Endothelial cell (in vitro differentiated cells): ENCODE results near the gene ROCK2. TPM values are rescaled to one million over a fixed set of nuclear protein-coding genes. Genes with fewer than 3 reads are reported as not detected.

ENCODE experiments used
- DNase-seq: peaks from one replicate; pipeline ENCODE4 v3.0.0; 2021; ENCODE audit warnings: low spot score
- H3K27ac Mint-ChIP-seq: one replicate; pipeline ENCODE4 v1.8.0; 2021; ENCODE audit warnings: mixed read lengths, inconsistent platforms; ENCODE audit not compliant: unreplicated experiment
- H3K27me3 Mint-ChIP-seq: one replicate; pipeline ENCODE4 v1.8.0; 2021; ENCODE audit warnings: mild to moderate bottlenecking, moderate library complexity, mixed read lengths, inconsistent platforms; ENCODE audit not compliant: unreplicated experiment
- H3K36me3 Mint-ChIP-seq: one replicate; pipeline ENCODE4 v1.8.0; 2021; ENCODE audit warnings: mild to moderate bottlenecking, low read depth, mixed read lengths, inconsistent platforms; ENCODE audit not compliant: unreplicated experiment
- H3K4me1 Mint-ChIP-seq: one replicate; pipeline ENCODE4 v1.8.0; 2021; ENCODE audit warnings: mild to moderate bottlenecking, mixed read lengths, inconsistent platforms; ENCODE audit not compliant: unreplicated experiment
- H3K4me3 Mint-ChIP-seq: one replicate; pipeline ENCODE4 v1.8.0; 2021; ENCODE audit warnings: mild to moderate bottlenecking, mixed read lengths, inconsistent platforms; ENCODE audit not compliant: unreplicated experiment
- H3K9me3 Mint-ChIP-seq: one replicate; pipeline ENCODE4 v1.8.0; 2021; ENCODE audit warnings: mixed read lengths, inconsistent platforms; ENCODE audit not compliant: unreplicated experiment
- total RNA-seq: library from RNA; stranded (reverse); fragmentation: NEBNext Ultra II Directional; extraction: Animal tissue kit (Norgen Biotek cat#: 25700); gene quantifications from one replicate; pipeline ENCODE4 v1.2.1, GENCODE V29; 2021; ENCODE audit not compliant: unreplicated experiment
- TF ChIP-seq, protein P1 (sequence below): fragments of 200-600 bp; sonication (generic); IDR thresholded peaks from one replicate; pipeline ENCODE4 v1.5.0; 2021; ENCODE audit warnings: antibody characterized with exemption; ENCODE audit not compliant: unreplicated experiment

Gene ROCK2
- total RNA-seq, 1 donor from 2014 or later: 52.8 TPM

DNA sequence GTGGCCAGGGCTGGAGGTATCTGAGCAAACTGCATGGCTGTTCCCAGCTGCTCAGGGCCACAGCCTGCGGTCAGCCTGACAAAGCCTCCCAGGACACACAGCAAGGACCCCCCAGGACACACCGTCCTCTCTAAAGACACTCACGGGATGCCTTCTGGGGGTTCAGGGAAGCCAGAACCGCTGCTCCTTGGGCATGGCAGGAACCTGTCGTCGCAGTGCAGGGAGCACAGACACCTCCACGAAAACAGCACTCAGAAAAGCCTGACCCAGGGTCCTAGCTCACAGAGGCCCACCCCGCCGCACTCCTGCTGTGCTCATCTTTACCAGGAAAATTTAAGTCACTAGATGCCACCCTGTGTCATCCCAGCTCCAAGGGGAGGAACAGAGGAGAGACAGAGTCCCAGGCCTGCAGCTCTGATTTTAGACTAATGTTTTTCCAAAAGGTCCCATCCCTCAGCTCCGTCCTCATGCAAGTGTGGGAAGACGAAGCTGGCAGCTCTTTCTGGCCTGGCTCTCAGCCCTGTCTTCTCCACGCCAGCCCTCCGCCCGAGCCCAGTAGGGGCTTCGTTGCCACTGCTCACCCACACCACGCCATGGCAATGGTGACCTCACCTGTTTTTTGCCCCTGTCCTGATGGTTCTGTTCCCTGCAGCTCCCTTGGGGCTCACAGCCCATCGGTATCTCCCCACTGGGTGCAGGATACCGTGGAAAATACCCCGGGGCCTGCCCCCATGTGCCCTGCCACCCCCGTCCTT lies 213.1 kb downstream of the ROCK2 start:
- DNase-seq: no peak
- Mint-ChIP-seq H3K27me3 (peaks cover 9% of the 10 kb centered on the region), H3K4me3 (no peak overlapping the region), H3K27ac (no peak overlapping the region), H3K4me1 (peaks cover 5% of the 10 kb centered on the region), H3K9me3 (no peaks in the 10 kb centered on the region), H3K36me3 (no peaks in the 10 kb centered on the region)
- TF ChIP-seq, protein P1, sequence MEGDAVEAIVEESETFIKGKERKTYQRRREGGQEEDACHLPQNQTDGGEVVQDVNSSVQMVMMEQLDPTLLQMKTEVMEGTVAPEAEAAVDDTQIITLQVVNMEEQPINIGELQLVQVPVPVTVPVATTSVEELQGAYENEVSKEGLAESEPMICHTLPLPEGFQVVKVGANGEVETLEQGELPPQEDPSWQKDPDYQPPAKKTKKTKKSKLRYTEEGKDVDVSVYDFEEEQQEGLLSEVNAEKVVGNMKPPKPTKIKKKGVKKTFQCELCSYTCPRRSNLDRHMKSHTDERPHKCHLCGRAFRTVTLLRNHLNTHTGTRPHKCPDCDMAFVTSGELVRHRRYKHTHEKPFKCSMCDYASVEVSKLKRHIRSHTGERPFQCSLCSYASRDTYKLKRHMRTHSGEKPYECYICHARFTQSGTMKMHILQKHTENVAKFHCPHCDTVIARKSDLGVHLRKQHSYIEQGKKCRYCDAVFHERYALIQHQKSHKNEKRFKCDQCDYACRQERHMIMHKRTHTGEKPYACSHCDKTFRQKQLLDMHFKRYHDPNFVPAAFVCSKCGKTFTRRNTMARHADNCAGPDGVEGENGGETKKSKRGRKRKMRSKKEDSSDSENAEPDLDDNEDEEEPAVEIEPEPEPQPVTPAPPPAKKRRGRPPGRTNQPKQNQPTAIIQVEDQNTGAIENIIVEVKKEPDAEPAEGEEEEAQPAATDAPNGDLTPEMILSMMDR: no peak

Other genes with a start within 250 kb of the ROCK2 start
- 12.1 TPM for gene SLC66A3, start 189.2 kb downstream of the ROCK2 start, total RNA-seq
- gene E2F6, start 121.5 kb upstream of the ROCK2 start, total RNA-seq: 20.4 TPM
- 35.9 TPM for gene GREB1, start 189.4 kb upstream of the ROCK2 start, total RNA-seq